GM04504 (cell line): ENCODE data around the gene CWC27.
A peak's percentile ranks its signal among the peaks of the same experiment; 100 is the strongest.
"Not testable (repeated sequence)": the region's sequence is repeated elsewhere in the genome, so short reads cannot be mapped to it uniquely, and the experiment has no call there.

Experiments used
- DNase-seq: peaks from one replicate; pipeline ENCODE4 v3.0.0-alpha.2; 2012; ENCODE audit warnings: low read depth

Gene CWC27

GRCh38 chr5:64923151-64923685, 154.5 kb downstream of the CWC27 start:
- no peak for DNase-seq

- DNase-seq = no peak
Measured at GRCh38 chr5:64925123-64925522, 156.4 kb downstream of the CWC27 start.

DNA sequence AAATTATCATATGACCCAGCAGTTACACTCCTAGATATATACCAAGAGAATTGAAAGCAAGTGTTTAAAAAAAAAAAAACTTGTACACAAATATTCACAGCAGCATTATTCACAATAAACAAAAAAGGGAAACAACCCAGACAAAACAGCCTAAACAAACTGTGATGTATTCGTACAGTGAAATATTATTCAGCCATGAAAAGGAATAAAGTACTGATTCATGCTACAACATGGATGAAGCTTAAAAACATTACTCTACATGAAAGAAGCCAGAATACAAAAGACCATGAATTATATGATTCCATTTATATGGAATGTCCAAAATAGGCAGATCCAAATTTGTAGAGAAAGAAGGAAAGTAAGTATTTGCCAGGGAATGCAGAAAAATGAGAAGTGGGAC, 161.1 kb downstream of the CWC27 start:
- no peak for DNase-seq

DNA sequence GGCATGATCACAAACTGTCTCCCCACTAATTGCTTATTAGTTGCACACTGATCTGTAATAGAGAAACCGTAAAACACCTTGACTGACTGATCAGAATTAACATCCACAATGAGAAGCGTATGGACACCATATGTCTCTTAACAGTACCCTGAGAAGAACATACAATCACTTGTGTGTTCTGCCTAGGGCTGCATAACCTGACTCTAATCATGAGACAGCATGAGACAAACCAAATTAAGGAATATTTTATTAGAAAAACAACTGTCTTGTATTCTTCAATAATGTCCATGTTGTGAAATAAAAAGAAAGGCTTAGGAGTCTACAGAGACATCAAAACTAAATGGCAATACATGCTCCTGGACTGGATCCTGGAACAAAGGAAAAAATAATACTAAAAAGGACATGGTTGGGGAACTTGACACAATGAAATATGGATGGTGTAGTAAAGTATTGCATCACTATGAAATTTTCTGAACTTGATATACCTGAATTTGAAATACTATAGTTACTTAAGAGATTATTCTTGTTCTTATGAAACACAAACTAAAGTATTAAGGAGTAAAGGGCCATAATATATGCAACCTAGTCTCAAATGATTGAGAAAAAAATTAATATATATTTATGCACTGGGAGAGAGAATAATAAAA, 162.1 kb downstream of the CWC27 start:
- no peak for DNase-seq

- DNase-seq = not testable (repeated sequence)
Measured at GRCh38 chr5:64939422-64939771, 170.7 kb downstream of the CWC27 start.

- no peak for DNase-seq
Measured at GRCh38 chr5:64939772-64940510, 171.2 kb downstream of the CWC27 start.

- no peak for DNase-seq
Measured at GRCh38 chr5:64942460-64942859, 173.7 kb downstream of the CWC27 start.

GRCh38 chr5:64944868-64945267, 176.1 kb downstream of the CWC27 start:
- DNase-seq = no peak

GRCh38 chr5:64947031-64947430, 178.3 kb downstream of the CWC27 start:
- DNase-seq = no peak

GRCh38 chr5:64947801-64948200, 179.1 kb downstream of the CWC27 start:
- no peak for DNase-seq

GRCh38 chr5:64949331-64949730, 180.6 kb downstream of the CWC27 start:
- DNase-seq = no peak

DNA sequence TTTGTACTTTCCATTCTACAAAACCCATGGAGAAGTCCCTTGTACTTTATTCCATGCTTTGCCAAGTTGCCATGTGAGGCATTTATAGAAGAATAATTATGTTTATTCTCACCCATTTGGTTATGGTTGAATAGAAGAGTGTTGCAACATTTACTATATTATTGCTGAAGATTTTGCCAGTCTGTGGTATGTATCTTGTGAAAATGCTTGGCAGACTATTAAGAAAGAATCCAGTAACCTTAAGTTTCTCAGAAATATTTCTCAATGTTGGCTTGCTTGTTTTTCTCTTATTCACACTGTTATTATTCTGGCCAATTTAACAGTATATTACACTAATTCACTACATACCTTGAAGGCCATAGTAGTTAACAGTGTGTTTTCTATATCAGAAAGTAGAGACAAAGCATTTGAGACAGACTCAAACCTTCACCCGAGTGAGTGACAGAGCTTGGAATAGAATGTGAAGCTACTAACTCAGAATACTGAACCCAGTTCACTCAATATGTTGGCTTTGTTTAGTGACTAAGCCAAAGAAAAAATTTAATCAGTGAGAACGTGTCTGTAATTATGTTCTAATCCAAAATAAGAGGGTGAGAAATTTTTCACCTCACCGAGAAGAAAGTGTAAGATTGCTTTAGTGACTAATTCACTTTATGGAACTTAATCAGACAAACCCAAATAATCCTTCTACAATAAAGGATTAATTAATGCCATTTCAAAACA, 184.4 kb downstream of the CWC27 start:
- no peak for DNase-seq

DNA sequence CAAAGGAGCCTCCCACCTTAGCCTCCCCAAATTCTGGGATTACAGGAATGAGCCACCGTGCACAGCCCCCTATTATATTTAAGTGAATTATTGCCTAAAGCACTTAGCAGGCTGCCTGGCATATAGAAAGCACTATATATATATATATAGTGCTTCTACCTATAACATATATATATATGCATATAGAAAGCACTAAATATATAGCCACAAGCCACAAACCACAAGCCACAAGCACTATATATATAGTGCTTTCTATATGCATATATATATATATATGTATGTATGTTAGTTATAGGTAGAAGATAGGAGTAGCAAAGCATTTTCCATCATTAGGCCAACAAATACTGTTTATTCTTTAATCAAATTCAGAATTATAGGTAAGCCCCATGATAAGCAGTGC, 185.8 kb downstream of the CWC27 start:
- no peak for DNase-seq

DNA sequence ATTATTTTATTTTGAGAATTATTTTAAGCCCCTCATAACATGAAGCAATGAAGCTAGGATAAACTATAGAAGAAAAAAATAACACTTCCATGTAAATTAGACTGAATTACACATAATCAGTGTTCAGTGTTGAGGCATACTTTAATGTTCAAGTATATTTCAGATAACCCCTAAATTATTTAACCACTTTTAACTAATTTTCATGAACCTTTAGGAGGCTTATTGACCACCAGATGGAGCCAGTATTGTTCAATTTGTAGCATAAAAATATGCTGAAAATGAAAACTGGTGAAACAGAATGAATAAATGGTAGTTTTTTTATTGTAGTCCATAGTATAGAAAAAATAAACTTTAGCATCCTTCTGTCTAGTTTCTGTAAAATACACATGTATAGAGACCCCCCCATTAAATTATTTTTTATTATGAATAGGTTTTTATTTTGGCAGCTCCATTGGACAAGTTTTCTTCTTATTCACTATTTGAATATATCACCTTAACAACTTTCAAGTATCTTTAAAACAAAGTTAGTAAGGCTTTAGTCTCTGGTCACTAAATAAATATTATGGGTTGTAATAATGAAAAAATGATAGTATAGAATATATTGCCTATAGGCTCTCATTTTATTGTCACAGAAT, 190.1 kb downstream of the CWC27 start:
- peak; percentile 21 for DNase-seq

DNA sequence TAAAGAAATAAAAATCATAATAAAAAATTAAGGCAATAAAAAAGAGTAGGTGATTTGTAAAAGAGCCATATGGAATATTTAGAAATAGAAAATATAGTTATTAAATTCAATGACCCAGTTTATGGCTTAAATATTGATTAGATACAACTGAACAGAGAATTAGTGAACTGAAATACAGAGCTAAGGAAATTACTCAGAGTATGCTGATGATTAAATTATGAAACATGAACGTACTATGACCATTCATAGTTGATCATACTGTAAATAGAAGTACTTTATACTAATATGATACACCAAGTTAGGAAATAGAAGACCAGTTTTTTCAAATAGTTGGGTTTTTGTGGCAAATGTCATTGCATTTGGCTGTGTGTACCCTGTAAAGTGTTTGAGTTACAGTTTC, 194.5 kb downstream of the CWC27 start:
- no peak for DNase-seq

DNA sequence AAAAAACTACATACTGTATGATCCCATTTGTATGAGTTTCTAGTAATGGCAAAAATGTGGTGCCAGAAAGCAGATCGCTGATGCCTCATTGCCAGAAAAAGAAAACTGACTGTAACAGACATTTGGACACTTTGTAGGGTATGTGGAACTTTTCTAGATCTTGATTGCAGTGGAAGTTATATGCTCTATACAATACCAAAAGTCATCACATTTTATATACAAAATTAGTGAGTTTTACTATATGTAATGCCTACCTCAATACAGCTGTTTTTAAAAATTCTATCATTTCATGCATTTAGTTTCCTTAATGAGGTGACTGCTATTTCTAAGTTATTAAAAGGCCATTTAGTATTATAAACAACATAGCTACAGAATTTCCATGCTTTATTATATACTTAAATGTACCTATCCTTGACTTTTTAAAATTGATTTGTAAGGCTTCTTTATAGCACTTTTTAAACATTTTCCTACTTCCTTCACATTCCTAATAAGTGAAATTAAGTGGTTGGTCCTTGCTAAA, 199.9 kb downstream of the CWC27 start:
- no peak for DNase-seq

GRCh38 chr5:64969578-64969977, 200.8 kb downstream of the CWC27 start:
- no peak for DNase-seq

DNA sequence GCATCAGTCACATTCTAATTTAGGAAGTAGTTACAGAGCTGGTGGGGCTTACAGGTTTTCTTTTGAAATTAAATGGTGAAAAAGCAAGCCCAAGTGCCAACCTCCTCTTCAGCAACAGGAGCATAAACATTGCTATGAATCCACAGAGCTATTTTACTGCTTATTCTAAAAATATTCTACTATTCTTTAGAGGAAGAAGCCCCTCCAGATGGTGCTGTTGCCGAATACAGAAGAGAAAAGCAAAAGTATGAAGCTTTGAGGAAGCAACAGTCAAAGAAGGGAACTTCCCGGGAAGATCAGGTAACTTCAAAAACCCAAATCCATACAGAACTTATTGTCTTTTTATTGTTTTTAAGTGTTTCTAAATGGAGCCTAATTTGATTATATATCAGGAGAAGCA, 202.8 kb downstream of the CWC27 start:
- no peak for DNase-seq

- no peak for DNase-seq
Measured at GRCh38 chr5:64971990-64972389, 203.3 kb downstream of the CWC27 start.

DNA sequence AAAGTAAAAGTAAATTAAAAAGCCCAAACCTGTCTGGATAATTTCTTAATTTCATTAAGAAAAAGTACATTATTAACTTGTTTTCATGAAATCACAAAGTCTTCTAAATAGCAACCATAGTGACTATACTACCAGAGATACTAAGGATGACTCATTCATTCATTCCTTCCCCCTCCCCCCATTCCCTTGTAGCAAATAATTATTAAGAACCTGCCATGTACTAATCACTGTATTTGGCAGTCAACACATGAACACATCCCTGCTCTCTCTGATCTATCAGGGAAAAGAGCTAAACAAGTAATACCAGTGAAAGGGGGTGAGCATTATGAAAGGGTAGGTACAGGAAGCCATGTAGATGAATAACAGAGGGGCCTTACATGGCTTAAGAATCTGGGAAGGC, 203.9 kb downstream of the CWC27 start:
- no peak for DNase-seq

DNA sequence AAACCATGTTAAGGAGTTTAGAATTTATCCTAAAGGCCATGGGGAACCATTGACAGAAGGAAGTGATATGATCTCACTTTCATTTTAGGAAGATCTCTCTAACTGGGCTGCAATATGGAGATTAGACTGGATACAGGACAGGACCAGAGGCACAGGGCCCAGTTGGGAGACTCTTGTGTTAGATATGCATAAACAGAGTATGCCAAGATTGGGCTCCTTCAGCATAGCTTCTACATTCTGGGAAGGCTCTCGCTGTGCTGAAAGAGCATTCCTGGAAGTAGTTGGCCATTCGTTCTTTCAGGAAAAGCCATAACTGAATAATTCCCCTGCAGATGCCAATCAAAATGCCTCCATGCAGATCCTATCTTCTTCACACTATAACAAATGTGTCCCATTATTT, 204.5 kb downstream of the CWC27 start:
- DNase-seq = no peak

DNA sequence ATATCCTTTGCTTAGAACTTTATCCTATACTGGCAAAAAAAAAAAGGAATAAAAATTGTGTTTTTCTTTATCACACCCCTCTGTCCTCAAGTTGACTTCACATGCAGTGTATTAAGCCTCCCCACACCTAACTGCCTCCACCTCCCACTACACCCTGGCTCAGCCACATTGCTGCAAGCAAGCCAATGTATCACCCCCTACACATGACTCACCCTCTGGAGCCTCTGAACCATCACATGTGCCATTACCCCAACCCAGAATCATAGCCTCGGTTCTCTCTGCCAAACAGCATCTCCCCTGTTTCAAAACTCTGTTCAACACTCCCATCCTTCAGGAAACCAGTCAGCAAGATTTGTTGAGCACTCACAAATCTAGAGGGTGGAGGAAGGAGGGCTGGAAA, 209.0 kb downstream of the CWC27 start:
- DNase-seq = no peak
